H1 (cell line): Measurements from ENCODE around the gene RPAP3. TPM values are rescaled to one million over a fixed set of nuclear protein-coding genes. Genes with fewer than 3 reads are reported as not detected.

Experiments used
- CTCF ChIA-PET: fragments of 300-600 bp; sonication (Branson Sonifier 250); formaldehyde crosslinking; loops from one replicate; lab custom pipeline; 2021; ENCODE audit not compliant: partially characterized antibody; lab: Charles Lee
- POLR2A ChIA-PET: fragments of 300-600 bp; sonication (Branson Sonifier 250); formaldehyde crosslinking; loops from one replicate; lab custom pipeline; 2021; ENCODE audit warnings: inconsistent platforms; ENCODE audit not compliant: partially characterized antibody; lab: Charles Lee
- DNase-seq, 2 experiments: peaks; one replicate each; pipeline versions ENCODE4 v3.0.0 to v3.0.0-alpha.2; 2010 to 2022; ENCODE audit warnings: low spot score in 2 of 2, low read depth in 1 of 2, mixed read lengths in 1 of 2
- FAIRE-seq: peaks from 2 replicates; lab custom pipeline; 2011; peaks lifted over from hg19 to GRCh38; lab: Jason Lieb, UNC
- H2AFZ ChIP-seq: 2 replicates; pipeline ENCODE4 v1.8.1; 2012; ENCODE audit warnings: low read length, inconsistent platforms
- H2AK5ac ChIP-seq: 2 replicates; pipeline ENCODE4 v1.6.1; 2013; ENCODE audit warnings: low read depth, low read length
- H2BK120ac ChIP-seq: replicated peaks from 2 replicates; pipeline ENCODE3; 2013; ENCODE audit warnings: low read depth, low read length, inconsistent platforms
- H2BK12ac ChIP-seq: 2 replicates; pipeline ENCODE4 v1.6.1; 2013; ENCODE audit warnings: low read depth, low read length
- H2BK15ac ChIP-seq: 2 replicates; pipeline ENCODE4 v1.6.1; 2013; ENCODE audit warnings: low read length
- H2BK20ac ChIP-seq: 2 replicates; pipeline ENCODE4 v1.6.1; 2013; ENCODE audit warnings: low read length
- H2BK5ac ChIP-seq: 2 replicates; pipeline ENCODE4 v1.6.1; 2013; ENCODE audit warnings: low read depth, low read length
- H3K14ac ChIP-seq: 2 replicates; pipeline ENCODE4 v1.6.1; 2013; ENCODE audit warnings: inconsistent platforms; ENCODE audit not compliant: insufficient read length
- H3K18ac ChIP-seq: 2 replicates; pipeline ENCODE4 v1.6.1; 2013; ENCODE audit warnings: low read length; ENCODE audit errors: extremely low read depth
- H3K23ac ChIP-seq: 2 replicates; pipeline ENCODE4 v1.6.1; 2013; ENCODE audit warnings: inconsistent platforms; ENCODE audit not compliant: insufficient read length
- H3K23me2 ChIP-seq: 2 replicates; pipeline ENCODE4 v1.6.1; 2013; ENCODE audit warnings: low read depth, low read length
- H3K27ac ChIP-seq: 2 replicates; pipeline ENCODE4 v1.6.1; 2011; ENCODE audit warnings: low read depth, low read length, inconsistent platforms
- H3K27me3 ChIP-seq, 4 experiments: replicated peaks in 1 of 4; 1 replicate in 1 of 4; 2 replicates in 3 of 4; pipeline versions ENCODE4 v1.6.1 to v1.8.1; 2011 to 2013; ENCODE audit warnings: low read length in 3 of 4, mild to moderate bottlenecking in 3 of 4, inconsistent platforms in 2 of 4, mixed read lengths in 2 of 4, moderate library complexity in 1 of 4; ENCODE audit not compliant: control insufficient read depth in 3 of 4, insufficient read depth in 3 of 4; ENCODE audit errors: extremely low read depth in 1 of 4
- H3K36me3 ChIP-seq, 4 experiments: 2 replicates each; pipeline versions ENCODE4 v1.6.1 to v1.8.1; 2011 to 2013; ENCODE audit warnings: mild to moderate bottlenecking in 4 of 4, low read length in 3 of 4, moderate library complexity in 2 of 4, control low read depth in 1 of 4, inconsistent platforms in 1 of 4; ENCODE audit not compliant: insufficient read depth in 4 of 4, control insufficient read depth in 2 of 4
- H3K4ac ChIP-seq: replicated peaks from 2 replicates; pipeline ENCODE3; 2013; ENCODE audit warnings: low read length, low read depth, mixed read lengths, inconsistent platforms; ENCODE audit not compliant: insufficient read length
- H3K4me1 ChIP-seq, 4 experiments: replicated peaks in 1 of 4; 1 replicate in 1 of 4; 2 replicates in 3 of 4; pipeline versions ENCODE4 v1.6.1 to v1.8.1; 2011 to 2013; ENCODE audit warnings: low read length in 3 of 4, inconsistent platforms in 2 of 4, mixed read lengths in 1 of 4; ENCODE audit not compliant: insufficient read depth in 4 of 4, control insufficient read depth in 3 of 4
- H3K4me2 ChIP-seq, 2 experiments: 2 replicates each; pipeline versions ENCODE4 v1.6.1 to v1.8.1; 2011 to 2013; ENCODE audit warnings: low read depth in 2 of 2, low read length in 2 of 2, control low read depth in 1 of 2, inconsistent platforms in 1 of 2, mild to moderate bottlenecking in 1 of 2; ENCODE audit not compliant: insufficient read depth in 1 of 2
- H3K4me3 ChIP-seq, 4 experiments: fragments of 200-600, 300-600 bp in 1 of 4; sonication (generic), shearing (Covaris generic), sonication (Bioruptor Twin) in 1 of 4; 2 replicates each; pipeline versions ENCODE4 v1.5.1 to v1.8.1; 2011 to 2016; ENCODE audit warnings: low read length in 4 of 4, low read depth in 3 of 4, control low read depth in 2 of 4, inconsistent platforms in 2 of 4, mild to moderate bottlenecking in 2 of 4, mixed read lengths in 1 of 4, moderate library complexity in 1 of 4; ENCODE audit not compliant: insufficient read depth in 2 of 4; ENCODE audit errors: extremely low read depth in 1 of 4
- H3K56ac ChIP-seq: replicated peaks from 2 replicates; pipeline ENCODE3; 2013; ENCODE audit warnings: low read depth, mild to moderate bottlenecking, mixed read lengths, low read length, inconsistent platforms; ENCODE audit not compliant: insufficient read length
- H3K79me1 ChIP-seq: 2 replicates; pipeline ENCODE4 v1.6.1; 2013; ENCODE audit warnings: low read depth, low read length, control low read depth
- H3K79me2 ChIP-seq, 2 experiments: 2 replicates each; pipeline versions ENCODE4 v1.6.1 to v1.8.1; 2012 to 2013; ENCODE audit warnings: low read length in 2 of 2, mild to moderate bottlenecking in 2 of 2, inconsistent platforms in 1 of 2; ENCODE audit not compliant: insufficient read depth in 2 of 2, control insufficient read depth in 1 of 2
- H3K9ac ChIP-seq, 4 experiments: replicated peaks in 1 of 4; 1 replicate in 1 of 4; 2 replicates in 3 of 4; pipeline versions ENCODE4 v1.6.1 to v1.8.1; 2011 to 2013; ENCODE audit warnings: low read depth in 3 of 4, low read length in 3 of 4, control low read depth in 2 of 4, mild to moderate bottlenecking in 2 of 4, moderate library complexity in 2 of 4, inconsistent platforms in 1 of 4; ENCODE audit errors: extremely low read depth in 1 of 4
- H3K9me3 ChIP-seq, 2 experiments: 2 replicates each; pipeline versions ENCODE4 v1.6.1 to v1.8.1; 2012 to 2013; ENCODE audit warnings: mild to moderate bottlenecking in 2 of 2, moderate library complexity in 2 of 2, control low read depth in 1 of 2, inconsistent platforms in 1 of 2, low read depth in 1 of 2, low read length in 1 of 2, mixed read lengths in 1 of 2; ENCODE audit not compliant: insufficient read depth in 2 of 2
- H4K20me1 ChIP-seq, 2 experiments: replicated peaks in 1 of 2; 2 replicates each; pipeline versions ENCODE3 to v1.8.1; 2011 to 2013; ENCODE audit warnings: inconsistent platforms in 2 of 2, low read length in 2 of 2, mild to moderate bottlenecking in 1 of 2; ENCODE audit not compliant: insufficient read depth in 2 of 2, control insufficient read depth in 1 of 2
- H4K5ac ChIP-seq: 2 replicates; pipeline ENCODE4 v1.6.1; 2013; ENCODE audit warnings: low read length, low read depth, mixed read lengths, inconsistent platforms; ENCODE audit not compliant: insufficient read length
- H4K8ac ChIP-seq: 2 replicates; pipeline ENCODE4 v1.8.0; 2013; ENCODE audit warnings: mild to moderate bottlenecking, moderate library complexity, low read length, inconsistent platforms; ENCODE audit not compliant: insufficient read depth; ENCODE audit errors: extremely low read depth
- H4K91ac ChIP-seq: replicated peaks from 2 replicates; pipeline ENCODE3; 2013; ENCODE audit warnings: low read length, mixed read lengths, inconsistent platforms; ENCODE audit not compliant: insufficient read length
- ATF2 ChIP-seq: IDR thresholded peaks from 2 replicates; pipeline ENCODE4 v1.6.1; 2012; ENCODE audit warnings: low read length, inconsistent platforms
- CBX8 ChIP-seq: fragments of 300-800, 300-1000 bp; sonication (generic); IDR thresholded peaks from 2 replicates; pipeline ENCODE4 v1.7.1; 2016; ENCODE audit warnings: low read depth, low read length, borderline replicate concordance
- EP300 ChIP-seq, 2 experiments: IDR thresholded peaks; 1 replicate in 1 of 2; 2 replicates in 1 of 2; pipeline ENCODE4 v1.6.1; 2011 to 2012; ENCODE audit warnings: low read depth in 2 of 2, low read length in 2 of 2, mild to moderate bottlenecking in 2 of 2, borderline replicate concordance in 1 of 2, inconsistent platforms in 1 of 2, moderate library complexity in 1 of 2
- FOSL1 ChIP-seq: IDR thresholded peaks from 2 replicates; pipeline ENCODE4 v1.6.1; 2011; ENCODE audit warnings: mild to moderate bottlenecking, low read depth, low read length, moderate library complexity; ENCODE audit not compliant: insufficient read depth
- KDM1A ChIP-seq: fragments of 200-600, 300-600 bp; sonication (generic); IDR thresholded peaks from 2 replicates; pipeline ENCODE4 v1.7.1; 2016; ENCODE audit warnings: mild to moderate bottlenecking, low read length, borderline replicate concordance
- POLR2AphosphoS5 ChIP-seq: IDR thresholded peaks from 2 replicates; pipeline ENCODE4 v1.6.1; 2011; ENCODE audit warnings: low read depth, low read length
- RFX5 ChIP-seq: IDR thresholded peaks from 2 replicates; pipeline ENCODE4 v1.6.1; 2011; ENCODE audit warnings: low read depth, low read length, improper control_type of control experiment, borderline replicate concordance
- SP1 ChIP-seq: IDR thresholded peaks from 2 replicates; pipeline ENCODE4 v1.6.1; 2011; ENCODE audit warnings: low read depth, low read length
- YY1 ChIP-seq: IDR thresholded peaks from 2 replicates; pipeline ENCODE4 v1.6.1; 2011; ENCODE audit warnings: low read depth, mild to moderate bottlenecking, low read length
- WGBS, 2 experiments: shearing (Covaris generic) in 1 of 2; methylation state at CpG; one replicate each; pipeline versions ENCODE4 v1.1.6 to v1.1.7; 2013 to 2015; ENCODE audit warnings: low lambda C conversion rate in 2 of 2, mixed read lengths in 2 of 2, inconsistent platforms in 1 of 2, low coverage in 1 of 2, missing lambda C conversion rate in 1 of 2; ENCODE audit not compliant: insufficient replicate concordance in 2 of 2, insufficient coverage in 1 of 2, insufficient read length in 1 of 2; ENCODE audit errors: extremely low coverage in 1 of 2, missing lambda C conversion rate in 1 of 2; 5-methylcytosine and 5-hydroxymethylcytosine counted together
- polyA plus RNA-seq, 7 experiments: library from polyadenylated mRNA; depleted of rRNA in 3 of 7; stranded (reverse) in 5 of 7; unstranded in 2 of 7; fragments of >200 nt in 5 of 7; fragments of 200-250 nt in 2 of 7; gene quantifications; 1 replicate in 5 of 7; 2 replicates in 1 of 7; 4 replicates in 1 of 7; pipeline versions ENCODE4 v1.2.1 to v1.2.3, GENCODE V29; 2011 to 2013; ENCODE audit warnings: missing spikeins in 2 of 7, mixed read lengths in 2 of 7
- total RNA-seq: library from RNA; stranded (reverse); fragmentation: NEBNext Ultra II Directional; extraction: Animal tissue kit (Norgen Biotek cat#: 25700); gene quantifications from 2 replicates; pipeline ENCODE4 v1.2.1, GENCODE V29; 2021

Gene RPAP3
- total and polyA plus RNA-seq, 2 of the 8 experiments (the other 6 are each of a cell fraction or from before 2014, with no cell fraction given) = 6.4 to 60.5 TPM

GRCh38 chr12:47751561-47751960 lies 45.7 kb upstream of the RPAP3 start:
- H2BK5ac ChIP-seq = peak overlapping the region; percentile 56; the same call in 1 of the 2 replicates
- no peak overlapping the region for H3K23ac ChIP-seq
- peak overlapping the region; percentile 75 for H4K91ac ChIP-seq
- H3K27me3 ChIP-seq = no peaks in the 10 kb centered on the region
- no peaks in the 10 kb centered on the region for H3K79me2 ChIP-seq
- no peak overlapping the region for H3K9ac ChIP-seq
- H2AK5ac ChIP-seq = peak overlapping the region; percentile 16; the same call in 1 of the 2 replicates
- H3K23me2 ChIP-seq = no peaks in the 10 kb centered on the region
- H2BK15ac ChIP-seq = peak overlapping the region; percentile 73; the same call in 1 of the 2 replicates
- peaks cover 6 to 13% (median 7%) of the 10 kb centered on the region in 4 experiments for H3K4me1 ChIP-seq
- H3K56ac ChIP-seq = no peak overlapping the region
- no peaks in the 10 kb centered on the region for H3K36me3 ChIP-seq
- no peak overlapping the region for H3K4me3 ChIP-seq
- H3K4ac ChIP-seq = no peak overlapping the region
- no peak overlapping the region for H2AFZ ChIP-seq
- no peaks in the 10 kb centered on the region for H3K9me3 ChIP-seq
- peak overlapping the region; percentile 77; the same call in 1 of the 2 replicates for H2BK12ac ChIP-seq
- no peak overlapping the region for H2BK120ac ChIP-seq
- CTCF ChIA-PET = interaction anchor here (0.9 to 64.6 kb wide), 9 partner anchors 16 to 87 kb away, joined by 3 to 2442 read pairs (median 4); partner anchors contain the start of genes ENDOU and SLC48A1
- WGBS, 2 experiments = 88% methylated on average over 9 of the region's 9 CpGs; no CpG with 5 or more reads in 1 of the 2 experiments
- H3K27ac ChIP-seq = no peak overlapping the region
- H3K4me2 ChIP-seq = no peak overlapping the region
- no peak overlapping the region for H4K5ac ChIP-seq
- H3K14ac ChIP-seq = no peak overlapping the region
- FAIRE-seq (no peak), DNase-seq (no peak)
- no peaks in the 10 kb centered on the region for H4K20me1 ChIP-seq
- POLR2A ChIA-PET = interaction anchor here (0.6 to 1.7 kb wide), 8 partner anchors 9 to 67 kb away, joined by 3 to 6 read pairs (median 3); partner anchors contain the start of gene SLC48A1
- TF ChIP-seq EP300 (IDR thresholded peaks at IDR 0.05; ENCODE audit: borderline replicate concordance in 1 of 2, low read depth in 2 of 2, low read length in 2 of 2) (no peak), RFX5 (no peak), YY1 (no peak), ATF2 (no peak), CBX8 (no peak), SP1 (no peak), KDM1A (no peak), POLR2AphosphoS5 (no peak), FOSL1 (no peak)
- TF ChIP-seq, all 59 proteins: peak for 0
- peak overlapping the region; percentile 74 for H4K8ac ChIP-seq
- no peak overlapping the region for H2BK20ac ChIP-seq
- H3K18ac ChIP-seq = no peak overlapping the region
- H3K79me1 ChIP-seq = no peaks in the 10 kb centered on the region
